Lung microvascular endothelial cell (primary cell): ENCODE measurements around the gene TMSB4X. TPM values are rescaled to one million over a fixed set of nuclear protein-coding genes. Genes with fewer than 3 reads are reported as not detected.
"Not testable (repeated sequence)": the region's sequence is repeated elsewhere in the genome, so short reads cannot be mapped to it uniquely, and the experiment has no call there.

Source experiments
- DNase-seq, 2 donors: peaks; one replicate each; pipeline versions ENCODE4 v3.0.0 to v3.0.0-alpha.2; 2010; ENCODE audit warnings: low read depth in 2 of 2
- total RNA-seq: library from RNA; depleted of rRNA; stranded (reverse); fragments of >200 nt; gene quantifications from 2 replicates; pipeline ENCODE4 v1.2.1, GENCODE V29; 2014

Gene TMSB4X
- total RNA-seq, 1 donor from 2014 or later = 26,169 TPM

- DNase-seq = no peak
Measured at GRCh38 chrX:12996934-12997435, 22.1 kb downstream of the TMSB4X start.

- DNase-seq = no peak
Measured at GRCh38 chrX:12997906-12998687, 23.2 kb downstream of the TMSB4X start.

DNA sequence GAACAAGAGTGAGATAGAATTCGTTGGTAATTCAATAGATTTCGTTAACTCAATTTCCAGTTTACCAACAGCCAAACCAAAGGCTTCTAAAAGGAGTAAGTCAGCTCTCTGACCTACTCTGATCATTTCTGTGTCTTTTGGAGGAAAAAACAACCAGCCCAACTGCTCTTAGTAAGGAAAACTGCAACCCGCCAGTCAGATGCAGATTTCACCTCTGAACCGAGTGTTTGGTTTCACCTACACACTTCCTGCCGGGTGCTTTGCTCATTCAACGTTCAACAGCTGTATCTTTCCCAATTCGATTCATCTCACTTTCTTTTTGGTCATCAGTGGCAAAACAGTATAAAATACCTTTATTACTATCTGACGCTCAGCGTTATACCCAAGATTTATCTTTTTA lies 24.5 kb downstream of the TMSB4X start:
- DNase-seq = peak in 1 of 2 donors; percentile 66

- no peak for DNase-seq
Measured at GRCh38 chrX:13000301-13000811, 25.4 kb downstream of the TMSB4X start.

- no peak for DNase-seq
Measured at GRCh38 chrX:13001097-13001496, 26.2 kb downstream of the TMSB4X start.

- no peak for DNase-seq
Measured at GRCh38 chrX:13001961-13002671, 27.2 kb downstream of the TMSB4X start.

- DNase-seq = peak in 1 of 2 donors; percentile 7
Measured at GRCh38 chrX:13005661-13006473, 31.0 kb downstream of the TMSB4X start.

GRCh38 chrX:13007519-13008188 lies 32.7 kb downstream of the TMSB4X start:
- no peak for DNase-seq

GRCh38 chrX:13008189-13008533 lies 33.3 kb downstream of the TMSB4X start:
- DNase-seq = no peak

GRCh38 chrX:13008851-13009250 lies 33.9 kb downstream of the TMSB4X start:
- no peak for DNase-seq

- no peak for DNase-seq
Measured at GRCh38 chrX:13009273-13009672, 34.4 kb downstream of the TMSB4X start.

GRCh38 chrX:13009844-13010243 lies 34.9 kb downstream of the TMSB4X start:
- no peak for DNase-seq

DNA sequence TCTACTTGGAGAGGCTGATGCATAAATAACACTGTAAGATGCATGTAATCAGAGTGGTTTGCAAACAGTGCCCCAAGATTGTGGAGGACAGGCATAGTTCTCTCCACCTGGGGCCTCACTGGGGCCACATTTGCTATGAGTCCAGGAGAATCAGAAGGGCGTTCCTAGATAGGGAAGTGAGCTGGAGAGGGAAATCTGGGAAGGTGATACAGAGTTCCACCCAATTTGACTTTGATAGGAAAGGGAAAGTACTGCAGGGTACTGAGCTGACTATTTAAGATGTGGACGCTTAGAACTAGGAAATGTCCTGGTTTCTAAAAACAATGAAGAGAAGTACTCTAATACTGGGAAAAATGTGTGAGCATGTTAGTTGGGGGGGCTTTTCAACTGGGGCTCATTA lies 35.6 kb downstream of the TMSB4X start:
- no peak for DNase-seq

- peak in 1 of 2 donors; percentile 4 for DNase-seq
Measured at GRCh38 chrX:13013363-13014110, 38.6 kb downstream of the TMSB4X start.

GRCh38 chrX:13014111-13015096 lies 39.5 kb downstream of the TMSB4X start:
- DNase-seq = no peak

DNA sequence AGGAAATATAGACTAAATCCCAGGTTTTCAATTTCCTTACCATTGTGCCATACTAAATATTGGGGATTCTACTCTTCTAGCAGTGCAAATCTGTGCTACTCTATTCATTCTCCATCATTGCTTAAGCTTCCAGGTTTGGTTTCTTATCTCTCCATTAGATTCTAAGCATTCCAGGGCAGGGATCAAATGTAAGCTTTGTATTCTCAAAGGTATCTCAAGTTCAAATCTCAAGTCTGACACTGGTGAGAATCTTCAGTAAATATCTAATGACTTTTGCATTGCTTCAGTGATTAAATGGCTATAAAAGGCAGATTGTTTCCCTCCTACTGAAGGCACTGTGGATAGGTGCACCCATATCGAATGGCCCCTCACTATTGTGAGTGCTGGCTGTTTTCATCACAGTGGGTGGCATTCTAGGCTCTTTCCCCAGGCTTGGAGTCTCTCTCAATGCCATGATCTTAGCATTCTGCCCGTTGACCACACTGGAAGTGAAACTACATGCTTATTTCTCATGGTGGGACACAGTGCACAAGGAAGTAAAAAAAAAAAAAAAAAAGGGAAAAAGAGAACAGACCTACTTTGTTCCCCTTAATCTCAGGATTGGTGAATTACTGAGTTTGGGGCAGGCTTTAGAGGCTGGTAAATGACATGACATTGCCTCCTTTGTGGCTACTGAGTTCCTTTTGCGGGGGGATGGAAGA lies 40.8 kb downstream of the TMSB4X start:
- no peak for DNase-seq

DNA sequence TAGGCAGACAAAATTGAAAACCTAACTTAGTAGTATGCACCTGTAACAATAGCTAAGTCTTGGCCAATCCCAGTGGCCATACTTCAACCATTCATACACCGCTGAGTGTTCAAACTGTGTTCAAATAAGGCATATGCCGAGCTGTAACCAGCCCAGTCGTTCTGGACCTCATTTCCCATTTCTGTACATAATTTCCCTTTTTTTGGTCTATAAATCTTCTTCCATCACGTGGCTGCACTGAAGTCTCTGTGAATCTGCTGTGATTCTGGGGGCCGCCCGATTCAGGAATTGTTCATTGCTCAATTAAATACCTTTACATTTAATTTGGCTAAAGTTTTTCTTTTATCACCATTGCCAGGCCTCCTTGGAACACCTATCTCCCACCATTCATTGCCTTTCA lies 41.8 kb downstream of the TMSB4X start:
- DNase-seq = not testable (repeated sequence)

DNA sequence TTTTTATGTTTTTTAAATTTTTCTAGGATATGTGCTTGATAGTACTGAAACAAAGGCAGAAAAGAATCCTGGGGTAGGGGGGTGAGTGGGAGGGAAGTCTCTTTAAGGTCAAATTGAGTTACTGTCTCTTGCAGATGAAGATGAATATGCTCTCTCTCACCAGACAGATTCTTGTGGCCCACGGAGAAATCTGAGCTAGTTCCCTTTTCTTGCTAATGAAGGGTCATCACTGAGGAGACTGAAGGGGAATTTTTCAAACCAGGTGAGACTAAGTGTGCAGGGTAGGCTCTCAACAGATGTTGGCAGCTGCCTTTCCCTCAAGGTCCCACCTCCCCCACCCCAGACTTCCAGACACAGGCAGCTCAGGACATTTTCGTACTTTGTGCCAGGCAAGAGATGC lies 48.0 kb downstream of the TMSB4X start:
- no peak for DNase-seq

GRCh38 chrX:13023567-13023966 lies 48.7 kb downstream of the TMSB4X start:
- DNase-seq = no peak
